Type B pancreatic cell (in vitro differentiated cells): ENCODE measurements around the gene CHEK1. TPM values are rescaled to one million over a fixed set of nuclear protein-coding genes. Genes with fewer than 3 reads are reported as not detected.

Experiments used
- DNase-seq: peaks from one replicate; pipeline ENCODE4 v3.0.0; 2021; ENCODE audit warnings: mixed read lengths; ENCODE audit not compliant: unreplicated experiment; ENCODE audit errors: extremely low spot score
- H3K27ac Mint-ChIP-seq: 2 replicates; pipeline ENCODE4 v1.8.0; 2021; ENCODE audit warnings: mild to moderate bottlenecking, mixed read lengths
- H3K27me3 Mint-ChIP-seq: 2 replicates; pipeline ENCODE4 v1.8.0; 2021; ENCODE audit warnings: mixed read lengths
- H3K36me3 Mint-ChIP-seq: 2 replicates; pipeline ENCODE4 v1.8.0; 2021; ENCODE audit warnings: mixed read lengths
- H3K4me1 Mint-ChIP-seq: one replicate; pipeline ENCODE4 v1.8.0; 2021; ENCODE audit warnings: mixed read lengths; ENCODE audit not compliant: unreplicated experiment
- H3K4me3 Mint-ChIP-seq: 2 replicates; pipeline ENCODE4 v1.8.0; 2021; ENCODE audit warnings: mild to moderate bottlenecking, mixed read lengths
- H3K9me3 Mint-ChIP-seq: 2 replicates; pipeline ENCODE4 v1.8.0; 2021; ENCODE audit warnings: mixed read lengths
- total RNA-seq: library from RNA; stranded (reverse); gene quantifications from 2 replicates; pipeline ENCODE4 v1.2.1, GENCODE V29; 2021; ENCODE audit warnings: low replicate concordance
- TF ChIP-seq, protein P1 (sequence below): fragments of 200-600 bp; sonication (generic); conservative IDR thresholded peaks from 2 replicates; pipeline ENCODE4 v1.5.0; 2021; ENCODE audit warnings: antibody characterized with exemption, mild to moderate bottlenecking

CHEK1 gene
- total RNA-seq, 1 donor from 2014 or later, result 54.1 TPM

DNA sequence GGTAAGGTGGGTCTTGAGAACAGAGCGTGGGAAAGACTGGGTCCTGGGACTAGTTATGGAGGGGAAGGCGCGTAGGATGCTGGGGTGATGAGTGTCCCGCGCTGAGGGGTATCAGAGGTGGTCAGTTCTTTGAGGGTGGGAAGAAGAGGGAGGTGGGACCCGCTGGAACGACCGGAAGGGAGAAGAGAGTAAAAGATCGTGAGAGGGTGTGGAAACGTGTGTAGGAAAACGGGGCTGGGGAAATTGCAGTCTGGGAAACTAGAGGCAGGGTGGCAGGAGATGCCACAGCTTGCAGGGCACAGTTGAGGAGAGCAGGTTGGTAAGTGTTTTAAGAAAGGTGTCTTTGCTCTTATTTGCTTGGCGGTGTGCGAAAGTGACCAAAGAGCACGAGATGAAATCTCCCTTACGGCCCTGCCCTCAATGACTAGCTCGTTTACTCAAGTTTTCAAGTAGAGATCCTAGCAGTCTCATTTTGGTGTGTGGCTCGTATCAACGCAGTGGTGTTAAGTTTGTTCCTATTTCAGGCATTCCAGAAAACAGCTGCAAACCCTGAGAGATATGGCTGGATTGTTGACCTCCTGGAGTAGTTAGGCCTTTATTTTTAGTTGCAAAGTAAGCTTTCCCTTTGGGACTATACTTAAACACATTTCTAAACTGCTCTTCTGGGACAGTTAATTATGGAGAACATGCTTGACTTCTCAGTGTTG is 31.7 kb upstream of the CHEK1 start:
- H3K27ac Mint-ChIP-seq, result peak overlapping the region; percentile 99
- no peak for DNase-seq
- no peaks in the 10 kb centered on the region for H3K9me3 Mint-ChIP-seq
- peaks cover 8% of the 10 kb centered on the region for H3K36me3 Mint-ChIP-seq
- TF ChIP-seq, protein P1, sequence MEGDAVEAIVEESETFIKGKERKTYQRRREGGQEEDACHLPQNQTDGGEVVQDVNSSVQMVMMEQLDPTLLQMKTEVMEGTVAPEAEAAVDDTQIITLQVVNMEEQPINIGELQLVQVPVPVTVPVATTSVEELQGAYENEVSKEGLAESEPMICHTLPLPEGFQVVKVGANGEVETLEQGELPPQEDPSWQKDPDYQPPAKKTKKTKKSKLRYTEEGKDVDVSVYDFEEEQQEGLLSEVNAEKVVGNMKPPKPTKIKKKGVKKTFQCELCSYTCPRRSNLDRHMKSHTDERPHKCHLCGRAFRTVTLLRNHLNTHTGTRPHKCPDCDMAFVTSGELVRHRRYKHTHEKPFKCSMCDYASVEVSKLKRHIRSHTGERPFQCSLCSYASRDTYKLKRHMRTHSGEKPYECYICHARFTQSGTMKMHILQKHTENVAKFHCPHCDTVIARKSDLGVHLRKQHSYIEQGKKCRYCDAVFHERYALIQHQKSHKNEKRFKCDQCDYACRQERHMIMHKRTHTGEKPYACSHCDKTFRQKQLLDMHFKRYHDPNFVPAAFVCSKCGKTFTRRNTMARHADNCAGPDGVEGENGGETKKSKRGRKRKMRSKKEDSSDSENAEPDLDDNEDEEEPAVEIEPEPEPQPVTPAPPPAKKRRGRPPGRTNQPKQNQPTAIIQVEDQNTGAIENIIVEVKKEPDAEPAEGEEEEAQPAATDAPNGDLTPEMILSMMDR, result no peak
- no peaks in the 10 kb centered on the region for H3K27me3 Mint-ChIP-seq
- peaks cover 13% of the 10 kb centered on the region for H3K4me1 Mint-ChIP-seq
- H3K4me3 Mint-ChIP-seq, result peak overlapping the region; percentile 98

- TF ChIP-seq, protein P1, result no peak
- Mint-ChIP-seq H3K4me3 (peak overlapping the region; percentile 49), H3K4me1 (peaks cover 10% of the 10 kb centered on the region), H3K36me3 (peaks cover 15% of the 10 kb centered on the region), H3K27me3 (no peaks in the 10 kb centered on the region), H3K27ac (no peak overlapping the region), H3K9me3 (no peaks in the 10 kb centered on the region)
- no peak for DNase-seq
Observed at GRCh38 chr11:125594958-125595357, 30.0 kb upstream of the CHEK1 start.

DNA sequence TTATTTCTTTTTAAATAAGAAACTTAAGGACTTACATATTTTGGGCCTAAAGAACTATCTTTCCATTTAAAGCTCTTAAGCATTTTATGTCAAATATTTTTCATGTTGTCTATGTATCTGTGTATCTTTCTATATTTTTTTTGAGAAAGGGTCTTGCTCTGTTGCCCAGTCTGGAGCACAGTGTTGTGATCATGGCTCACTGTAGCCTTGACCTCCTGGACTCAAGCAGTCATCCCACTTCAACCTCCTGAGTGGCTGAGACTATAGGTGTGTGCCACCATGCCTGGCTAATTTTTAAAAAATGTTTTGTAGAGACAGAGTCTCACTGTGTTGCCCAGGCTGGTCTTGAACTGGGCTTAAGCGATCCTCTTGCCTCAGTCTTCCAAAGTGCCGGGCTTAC is 24.3 kb upstream of the CHEK1 start:
- DNase-seq, result no peak
- Mint-ChIP-seq H3K27ac (no peak overlapping the region), H3K36me3 (peaks cover 34% of the 10 kb centered on the region), H3K9me3 (no peaks in the 10 kb centered on the region), H3K4me3 (no peak overlapping the region), H3K27me3 (no peaks in the 10 kb centered on the region), H3K4me1 (no peaks in the 10 kb centered on the region)
- TF ChIP-seq, protein P1, result no peak

GRCh38 chr11:125603207-125603606 is 21.8 kb upstream of the CHEK1 start:
- Mint-ChIP-seq H3K36me3 (peaks cover 33% of the 10 kb centered on the region), H3K27me3 (no peaks in the 10 kb centered on the region), H3K4me1 (no peaks in the 10 kb centered on the region), H3K4me3 (no peak overlapping the region), H3K9me3 (no peaks in the 10 kb centered on the region), H3K27ac (no peak overlapping the region)
- DNase-seq, result no peak
- TF ChIP-seq, protein P1, result no peak

- Mint-ChIP-seq H3K4me1 (no peaks in the 10 kb centered on the region), H3K27me3 (no peaks in the 10 kb centered on the region), H3K4me3 (no peak overlapping the region), H3K9me3 (no peaks in the 10 kb centered on the region), H3K27ac (no peak overlapping the region), H3K36me3 (peaks cover 37% of the 10 kb centered on the region)
- DNase-seq, result no peak
- TF ChIP-seq, protein P1, result no peak
Observed at GRCh38 chr11:125605417-125605816, 19.5 kb upstream of the CHEK1 start.
